ENCODE measurements around the gene LCN6.
"Not testable (repeated sequence)": the region's sequence is repeated elsewhere in the genome, so short reads cannot be mapped to it uniquely, and the experiment has no call there.

LCN6 gene

GRCh38 chr9:136748201-136748600 lies at the start of gene LCN6:
LCN6 (minus strand) TSS chr9:136748525; CDS start chr9:136748483, 42 bp downstream.
- H3K9me3 ChIP-seq (ENCODE audit: control insufficient read depth in 1 of 2, low read length in 2 of 2): peaks cover 3 to 12% of the 10 kb centered on the region in 2 donors
- no peak within 1 kb of the TSS for H3K9ac ChIP-seq (ENCODE audit: low read depth in 1 of 2, low read length in 2 of 2)
- H3K27ac ChIP-seq (ENCODE audit: low read depth, low read length): no peak within 1 kb of the TSS
- H3K4me1 ChIP-seq (ENCODE audit: control insufficient read depth in 1 of 2, insufficient read depth in 2 of 2, low read length in 2 of 2): peaks cover 0 to 3% of the 10 kb centered on the region in 2 donors
- peaks cover 2 to 7% of the 10 kb centered on the region in 2 donors for H3K27me3 ChIP-seq (ENCODE audit: control insufficient read depth in 1 of 2, insufficient read depth in 2 of 2, low read length in 2 of 2)
- no peak within 1 kb of the TSS for H3K4me3 ChIP-seq (ENCODE audit: low read depth in 1 of 2, low read length in 2 of 2)
- no peaks in the 10 kb centered on the region for H3K36me3 ChIP-seq (ENCODE audit: control insufficient read depth in 1 of 2, insufficient read depth in 2 of 2, low read length in 2 of 2)

GRCh38 chr9:136796775-136797347 lies 48.5 kb upstream of the LCN6 start:
- H3K27me3 ChIP-seq (ENCODE audit: control insufficient read depth in 1 of 2, insufficient read depth in 2 of 2, low read length in 2 of 2): peaks cover 10 to 13% of the 10 kb centered on the region in 2 donors
- not testable (repeated sequence) for H3K9me3 ChIP-seq (ENCODE audit: control insufficient read depth in 1 of 2, low read length in 2 of 2); H3K9ac ChIP-seq (ENCODE audit: low read depth in 1 of 2, low read length in 2 of 2); H3K36me3 ChIP-seq (ENCODE audit: control insufficient read depth in 1 of 2, insufficient read depth in 2 of 2, low read length in 2 of 2); H3K4me3 ChIP-seq (ENCODE audit: low read depth in 1 of 2, low read length in 2 of 2); H3K27ac ChIP-seq (ENCODE audit: low read depth, low read length)
- peaks cover 40 to 42% of the 10 kb centered on the region in 2 donors for H3K4me1 ChIP-seq (ENCODE audit: control insufficient read depth in 1 of 2, insufficient read depth in 2 of 2, low read length in 2 of 2)

DNA sequence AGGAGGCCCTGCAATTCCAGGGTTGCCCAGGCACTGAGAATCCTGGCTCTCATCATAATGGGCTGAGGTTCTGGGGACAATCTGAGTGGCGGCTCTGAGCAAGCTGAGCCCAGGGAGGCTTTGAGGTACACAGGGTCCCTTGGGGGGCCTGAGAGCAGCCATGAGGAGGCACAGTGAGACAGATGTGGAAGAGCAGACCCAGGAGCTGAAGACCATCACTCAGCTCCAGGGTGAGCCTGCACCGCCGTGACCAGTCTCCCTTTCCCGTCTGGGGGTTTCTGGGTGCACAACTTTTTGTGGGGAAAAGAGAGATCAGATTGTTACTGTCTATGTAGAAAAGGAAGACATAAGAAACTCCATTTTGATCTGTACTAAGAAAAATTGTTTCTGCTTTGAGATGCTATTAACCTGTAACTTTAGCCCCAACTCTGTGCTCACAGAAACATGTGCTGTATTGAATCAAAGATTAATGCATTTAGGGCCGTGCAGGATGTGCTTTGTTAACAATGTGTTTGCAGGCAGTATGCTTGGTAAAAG lies 48.0 kb upstream of the LCN6 start, which contains the start of gene CCDC183:
TSS of gene CCDC183 (plus strand) at position 101 of the 537 bp plus-strand sequence. CDS start at position 161, 60 bp downstream.
- Histone ChIP-seq H3K9ac (ENCODE audit: low read depth in 1 of 2, low read length in 2 of 2) (no peak within 1 kb of the TSS), H3K4me3 (ENCODE audit: low read depth in 1 of 2, low read length in 2 of 2) (no peak within 1 kb of the TSS), H3K9me3 (ENCODE audit: control insufficient read depth in 1 of 2, low read length in 2 of 2) (no peaks in the 10 kb centered on the region), H3K27ac (ENCODE audit: low read depth, low read length) (no peak within 1 kb of the TSS), H3K27me3 (ENCODE audit: control insufficient read depth in 1 of 2, insufficient read depth in 2 of 2, low read length in 2 of 2) (peaks cover 10 to 13% of the 10 kb centered on the region in 2 donors), H3K36me3 (ENCODE audit: control insufficient read depth in 1 of 2, insufficient read depth in 2 of 2, low read length in 2 of 2) (no peaks in the 10 kb centered on the region), H3K4me1 (ENCODE audit: control insufficient read depth in 1 of 2, insufficient read depth in 2 of 2, low read length in 2 of 2) (peaks cover 41 to 47% of the 10 kb centered on the region in 2 donors)

- H3K27ac ChIP-seq (ENCODE audit: low read depth, low read length): no peak overlapping the region
- H3K4me3 ChIP-seq (ENCODE audit: low read depth in 1 of 2, low read length in 2 of 2): no peak overlapping the region
- no peaks in the 10 kb centered on the region for H3K9me3 ChIP-seq (ENCODE audit: control insufficient read depth in 1 of 2, low read length in 2 of 2)
- H3K27me3 ChIP-seq (ENCODE audit: control insufficient read depth in 1 of 2, insufficient read depth in 2 of 2, low read length in 2 of 2): peaks cover 10 to 13% of the 10 kb centered on the region in 2 donors
- no peaks in the 10 kb centered on the region for H3K36me3 ChIP-seq (ENCODE audit: control insufficient read depth in 1 of 2, insufficient read depth in 2 of 2, low read length in 2 of 2)
- peaks cover 39 to 46% of the 10 kb centered on the region in 2 donors for H3K4me1 ChIP-seq (ENCODE audit: control insufficient read depth in 1 of 2, insufficient read depth in 2 of 2, low read length in 2 of 2)
- no peak overlapping the region for H3K9ac ChIP-seq (ENCODE audit: low read depth in 1 of 2, low read length in 2 of 2)
Measured at GRCh38 chr9:136795000-136795348, 46.6 kb upstream of the LCN6 start.

GRCh38 chr9:136794281-136794999 lies 46.1 kb upstream of the LCN6 start:
- no peaks in the 10 kb centered on the region for H3K9me3 ChIP-seq (ENCODE audit: control insufficient read depth in 1 of 2, low read length in 2 of 2)
- H3K4me1 ChIP-seq (ENCODE audit: control insufficient read depth in 1 of 2, insufficient read depth in 2 of 2, low read length in 2 of 2): peaks cover 35 to 47% of the 10 kb centered on the region in 2 donors
- H3K27me3 ChIP-seq (ENCODE audit: control insufficient read depth in 1 of 2, insufficient read depth in 2 of 2, low read length in 2 of 2): peaks cover 8 to 12% of the 10 kb centered on the region in 2 donors
- no peaks in the 10 kb centered on the region for H3K36me3 ChIP-seq (ENCODE audit: control insufficient read depth in 1 of 2, insufficient read depth in 2 of 2, low read length in 2 of 2)
- H3K27ac ChIP-seq (ENCODE audit: low read depth, low read length): no peak overlapping the region
- H3K9ac ChIP-seq (ENCODE audit: low read depth in 1 of 2, low read length in 2 of 2): no peak overlapping the region
- no peak overlapping the region for H3K4me3 ChIP-seq (ENCODE audit: low read depth in 1 of 2, low read length in 2 of 2)

GRCh38 chr9:136793086-136793946 lies 45.0 kb upstream of the LCN6 start:
- no peak overlapping the region for H3K4me3 ChIP-seq (ENCODE audit: low read depth in 1 of 2, low read length in 2 of 2)
- no peak overlapping the region for H3K27ac ChIP-seq (ENCODE audit: low read depth, low read length)
- peaks cover 0 to 4% of the 10 kb centered on the region in 2 donors for H3K27me3 ChIP-seq (ENCODE audit: control insufficient read depth in 1 of 2, insufficient read depth in 2 of 2, low read length in 2 of 2)
- peaks cover 27 to 42% of the 10 kb centered on the region in 2 donors for H3K4me1 ChIP-seq (ENCODE audit: control insufficient read depth in 1 of 2, insufficient read depth in 2 of 2, low read length in 2 of 2)
- no peaks in the 10 kb centered on the region for H3K9me3 ChIP-seq (ENCODE audit: control insufficient read depth in 1 of 2, low read length in 2 of 2)
- H3K36me3 ChIP-seq (ENCODE audit: control insufficient read depth in 1 of 2, insufficient read depth in 2 of 2, low read length in 2 of 2): no peaks in the 10 kb centered on the region
- H3K9ac ChIP-seq (ENCODE audit: low read depth in 1 of 2, low read length in 2 of 2): peak overlapping the region in 1 of 2 donors; percentile 77

DNA sequence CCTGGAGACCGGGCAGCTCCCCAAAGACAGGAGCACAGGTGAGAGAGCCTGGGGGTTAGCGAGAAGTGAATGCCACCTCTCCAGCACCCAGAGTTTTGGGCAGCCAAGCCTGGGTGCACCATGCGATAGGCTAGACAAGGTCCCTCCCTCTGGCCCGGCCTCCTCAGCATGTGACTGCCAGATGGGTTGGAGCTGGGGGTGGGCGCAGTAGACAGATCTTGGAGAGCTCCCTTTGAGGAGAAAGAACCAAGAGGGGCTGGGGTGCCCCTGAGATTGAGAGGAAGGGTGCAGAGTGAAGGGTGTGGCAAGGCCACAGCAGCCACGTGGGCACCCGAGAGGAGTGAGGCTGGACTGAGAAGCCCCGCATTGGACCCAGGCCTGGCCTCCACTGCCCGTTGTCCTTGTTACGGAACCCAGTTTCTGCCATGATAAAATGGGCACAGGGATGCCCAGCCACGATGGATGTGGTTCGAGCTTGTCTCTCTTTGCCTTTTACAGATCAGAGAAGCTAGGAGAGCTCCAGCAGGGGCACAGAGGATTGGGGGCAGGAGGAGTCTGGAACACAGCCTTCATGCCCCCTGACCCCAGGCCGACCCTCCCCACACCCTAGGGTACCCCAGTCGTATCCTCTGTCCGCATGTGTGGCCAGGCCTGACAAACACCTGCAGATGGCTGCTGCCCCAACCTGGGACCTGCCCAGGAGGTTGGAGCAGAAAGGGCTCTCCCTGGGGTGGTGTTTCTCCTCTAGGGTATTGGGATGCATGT lies 44.2 kb upstream of the LCN6 start:
- Histone ChIP-seq H3K27me3 (ENCODE audit: control insufficient read depth in 1 of 2, insufficient read depth in 2 of 2, low read length in 2 of 2) (peaks cover 0 to 4% of the 10 kb centered on the region in 2 donors), H3K27ac (ENCODE audit: low read depth, low read length) (peak overlapping the region; percentile 99), H3K36me3 (ENCODE audit: control insufficient read depth in 1 of 2, insufficient read depth in 2 of 2, low read length in 2 of 2) (no peaks in the 10 kb centered on the region), H3K9me3 (ENCODE audit: control insufficient read depth in 1 of 2, low read length in 2 of 2) (no peaks in the 10 kb centered on the region), H3K4me3 (ENCODE audit: low read depth in 1 of 2, low read length in 2 of 2) (peak overlapping the region; percentile 66 to 84), H3K4me1 (ENCODE audit: control insufficient read depth in 1 of 2, insufficient read depth in 2 of 2, low read length in 2 of 2) (peaks cover 27 to 49% of the 10 kb centered on the region in 2 donors), H3K9ac (ENCODE audit: low read depth in 1 of 2, low read length in 2 of 2) (peak overlapping the region; percentile 77 to 95)

DNA sequence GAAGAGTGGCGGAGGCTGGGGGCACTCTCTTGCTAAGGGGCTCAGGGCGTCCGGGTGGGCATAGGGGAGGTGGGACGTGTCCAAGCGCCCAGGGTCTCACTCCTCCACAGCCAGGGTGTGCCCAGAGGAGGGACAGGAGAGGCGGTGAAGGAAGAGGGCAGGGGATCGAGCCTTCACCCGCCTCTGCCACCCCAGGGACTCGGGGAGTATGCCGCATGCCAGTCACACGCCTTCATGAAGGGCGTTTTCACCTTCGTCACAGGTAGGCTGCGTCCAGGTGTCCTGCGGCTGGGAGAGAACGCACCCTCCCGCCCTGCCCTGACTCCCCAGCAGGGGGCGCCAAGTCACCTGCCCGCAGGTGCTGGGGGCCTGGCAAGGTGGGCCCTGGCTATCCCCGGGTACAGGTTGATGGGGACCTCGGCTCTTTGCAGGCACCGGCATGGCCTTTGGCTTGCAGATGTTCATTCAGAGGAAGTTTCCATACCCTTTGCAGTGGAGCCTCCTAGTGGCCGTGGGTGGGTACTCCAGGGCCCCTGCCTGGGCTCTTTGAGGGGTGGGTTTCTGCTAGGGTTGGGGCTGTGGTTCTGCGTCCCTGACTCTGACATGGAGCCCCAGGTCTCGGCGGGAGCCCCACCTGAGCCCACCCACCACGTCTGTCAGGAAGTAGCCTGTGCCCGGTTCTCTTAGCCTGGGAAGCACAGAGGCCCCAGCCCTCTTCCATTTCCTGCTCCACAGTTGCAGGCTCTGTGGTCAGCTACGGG lies 43.4 kb upstream of the LCN6 start:
- peak overlapping the region; percentile 66 to 84 for H3K4me3 ChIP-seq (ENCODE audit: low read depth in 1 of 2, low read length in 2 of 2)
- H3K9ac ChIP-seq (ENCODE audit: low read depth in 1 of 2, low read length in 2 of 2): peak overlapping the region; percentile 77 to 95
- peaks cover 0 to 4% of the 10 kb centered on the region in 2 donors for H3K27me3 ChIP-seq (ENCODE audit: control insufficient read depth in 1 of 2, insufficient read depth in 2 of 2, low read length in 2 of 2)
- peaks cover 27 to 51% of the 10 kb centered on the region in 2 donors for H3K4me1 ChIP-seq (ENCODE audit: control insufficient read depth in 1 of 2, insufficient read depth in 2 of 2, low read length in 2 of 2)
- no peaks in the 10 kb centered on the region for H3K36me3 ChIP-seq (ENCODE audit: control insufficient read depth in 1 of 2, insufficient read depth in 2 of 2, low read length in 2 of 2)
- H3K9me3 ChIP-seq (ENCODE audit: control insufficient read depth in 1 of 2, low read length in 2 of 2): no peaks in the 10 kb centered on the region
- peak overlapping the region; percentile 99 for H3K27ac ChIP-seq (ENCODE audit: low read depth, low read length)

Measured in duodenal mucosa (tissue), 2 donors.